Esophagus muscularis mucosa (tissue), 3 donors: Measurements from ENCODE around the gene IL1RN.

Experiments
- CTCF ChIP-seq, 3 experiments: fragments of 200-600 bp in 2 of 3; fragments of 450-650 bp in 1 of 3; sonication (generic) in 2 of 3; IDR thresholded peaks; one replicate each; pipeline ENCODE4 v1.5.1; 2017 to 2019; ENCODE audit warnings: antibody characterized with exemption in 3 of 3, mild to moderate bottlenecking in 2 of 3, moderate library complexity in 1 of 3
- EP300 ChIP-seq: sonication (generic); formaldehyde crosslinking; IDR thresholded peaks from one replicate; pipeline ENCODE4 v1.6.1; 2017; ENCODE audit warnings: antibody characterized with exemption

- TF ChIP-seq CTCF (IDR thresholded peaks at IDR 0.05) = no peak
- no peak for TF ChIP-seq EP300
Observed at GRCh38 chr2:113150258-113150601, 22.8 kb downstream of the IL1RN start.
